ENCODE results near the gene SERPINB8. TPM values are rescaled to one million over a fixed set of nuclear protein-coding genes. Genes with fewer than 3 reads are reported as not detected.
A peak's percentile ranks its signal among the peaks of the same experiment; 100 is the strongest.

Gene SERPINB8
- total and polyA plus RNA-seq, 7 donors: 2.2 to 21.7 (median 7.1) TPM

- Histone ChIP-seq H3K9me3 (no peaks in the 10 kb centered on the region), H3K27ac (no peak overlapping the region), H3K4me3 (no peak overlapping the region), H3K27me3 (no peaks in the 10 kb centered on the region), H3K36me3 (peaks cover 0 to 9% (median 0%) of the 10 kb centered on the region in 4 donors), H3K4me1 (no peaks in the 10 kb centered on the region)
- intact Hi-C loops (cut with DNase I): loop anchor here (10.0 kb wide), 1 partner anchor 473 kb away; no protein-coding TSS in a partner anchor
- 72 to 95% methylated on average over 2 of the region's 2 CpGs for WGBS, 2 donors
- DNase-seq: no peak
- TF ChIP-seq EP300 (IDR thresholded peaks at IDR 0.05) (no peak), POLR2A (IDR thresholded peaks at IDR 0.05) (no peak), CTCF (IDR thresholded peaks at IDR 0.05) (no peak), POLR2AphosphoS5 (IDR thresholded peaks at IDR 0.05) (no peak)
Measured at GRCh38 chr18:63987743-63988142, 17.9 kb downstream of the SERPINB8 start.

GRCh38 chr18:63992751-63993150 is 22.9 kb downstream of the SERPINB8 start:
- TF ChIP-seq EP300 (IDR thresholded peaks at IDR 0.05): no peak
- no peak for TF ChIP-seq POLR2A (IDR thresholded peaks at IDR 0.05)
- H3K4me3 ChIP-seq: no peak overlapping the region
- peaks cover 0 to 7% (median 0%) of the 10 kb centered on the region in 4 donors for H3K9me3 ChIP-seq
- no peak overlapping the region for H3K27ac ChIP-seq
- 82 to 86% methylated on average over 7 of the region's 7 CpGs for WGBS, 2 donors
- no peaks in the 10 kb centered on the region for H3K4me1 ChIP-seq
- no peaks in the 10 kb centered on the region for H3K27me3 ChIP-seq
- intact Hi-C loops (cut with DNase I): no loop called here
- no peak for DNase-seq
- H3K36me3 ChIP-seq: no peaks in the 10 kb centered on the region

GRCh38 chr18:63994783-63995399 is 25.0 kb downstream of the SERPINB8 start:
- intact Hi-C loops (cut with DNase I): loop anchor here (1.0 kb wide), 1 partner anchor 32 kb away; no protein-coding TSS in a partner anchor

GRCh38 chr18:63997041-63997440 is 27.2 kb downstream of the SERPINB8 start:
- WGBS, 2 donors: 47 to 77% methylated on average over 4 of the region's 4 CpGs
- TF ChIP-seq EP300 (IDR thresholded peaks at IDR 0.05): no peak
- no peak for TF ChIP-seq POLR2AphosphoS5 (IDR thresholded peaks at IDR 0.05)
- TF ChIP-seq POLR2A (IDR thresholded peaks at IDR 0.05): no peak
- TF ChIP-seq CTCF (IDR thresholded peaks at IDR 0.05): no peak
- no peak for DNase-seq

More at GRCh38 chr18:63994783-63995399, 25.0 kb downstream of the SERPINB8 start:
- H3K27ac ChIP-seq: no peak overlapping the region
- no peaks in the 10 kb centered on the region for H3K27me3 ChIP-seq
- WGBS, 2 donors: 18 to 24% methylated on average over 6 of the region's 6 CpGs
- H3K9me3 ChIP-seq: peaks cover 0 to 7% (median 0%) of the 10 kb centered on the region in 4 donors
- no peak overlapping the region for H3K4me3 ChIP-seq
- TF ChIP-seq POLR2A (IDR thresholded peaks at IDR 0.05) (no peak), CTCF (IDR thresholded peaks at IDR 0.05) (peak; percentile 68 to 90 (median 72))
- H3K36me3 ChIP-seq: no peaks in the 10 kb centered on the region
- H3K4me1 ChIP-seq: no peaks in the 10 kb centered on the region
- peak; percentile 69 for DNase-seq

GRCh38 chr18:63997606-63998005 is 27.7 kb downstream of the SERPINB8 start:
- intact Hi-C loops (cut with DNase I): no loop called here
- Histone ChIP-seq H3K4me3 (no peak overlapping the region), H3K36me3 (no peaks in the 10 kb centered on the region), H3K27ac (no peak overlapping the region), H3K27me3 (peaks cover 0 to 7% (median 0%) of the 10 kb centered on the region in 3 donors), H3K9me3 (peaks cover 0 to 7% (median 0%) of the 10 kb centered on the region in 4 donors), H3K4me1 (no peaks in the 10 kb centered on the region)
- no peak for DNase-seq
- no peak for TF ChIP-seq EP300 (IDR thresholded peaks at IDR 0.05)
- TF ChIP-seq POLR2A (IDR thresholded peaks at IDR 0.05): no peak
- WGBS, 2 donors: 77 to 88% methylated on average over 2 of the region's 2 CpGs

More at GRCh38 chr18:63997041-63997440, 27.2 kb downstream of the SERPINB8 start:
- H3K36me3 ChIP-seq: no peaks in the 10 kb centered on the region
- peaks cover 0 to 2% (median 0%) of the 10 kb centered on the region in 3 donors for H3K27me3 ChIP-seq
- no peak overlapping the region for H3K27ac ChIP-seq
- H3K4me3 ChIP-seq: no peak overlapping the region
- no peaks in the 10 kb centered on the region for H3K4me1 ChIP-seq
- intact Hi-C loops (cut with DNase I): no loop called here
- peaks cover 0 to 7% (median 0%) of the 10 kb centered on the region in 4 donors for H3K9me3 ChIP-seq
